ENCODE results near the gene HPCAL1.

Gene HPCAL1

GRCh38 chr2:10410001-10410822, 107.5 kb downstream of the HPCAL1 start:
- Histone ChIP-seq H3K27ac (ENCODE audit: low read depth, low read length) (no peak overlapping the region), H3K9ac (ENCODE audit: low read length) (no peak overlapping the region), H3K4ac (ENCODE audit: low read depth, low read length) (no peak overlapping the region), H2BK12ac (ENCODE audit: low read length) (no peak overlapping the region), H2BK120ac (ENCODE audit: insufficient read depth, low read length, poor library complexity) (no peak overlapping the region), H3K79me1 (ENCODE audit: low read length) (no peaks in the 10 kb centered on the region), H3K79me2 (ENCODE audit: control insufficient read depth, insufficient read depth, low read length, poor library complexity) (no peaks in the 10 kb centered on the region), H3K9me3 (ENCODE audit: insufficient read depth, low read depth, low read length) (no peaks in the 10 kb centered on the region), H3K18ac (ENCODE audit: low read length) (no peak overlapping the region), H3K4me3 (ENCODE audit: low read depth, low read length) (no peak overlapping the region), H4K91ac (ENCODE audit: low read depth, low read length) (no peak overlapping the region), H3K23ac (ENCODE audit: low read length) (no peak overlapping the region), H4K12ac (ENCODE audit: low read depth, low read length) (no peak overlapping the region), H4K8ac (ENCODE audit: low read depth, low read length) (no peak overlapping the region), H2AK5ac (ENCODE audit: low read length) (no peak overlapping the region), H3K27me3 (ENCODE audit: insufficient read depth, low read length) (no peaks in the 10 kb centered on the region), H3K14ac (ENCODE audit: low read length) (no peak overlapping the region), H3K4me1 (ENCODE audit: control insufficient read depth in 1 of 2, insufficient read depth in 2 of 2, low read length in 2 of 2) (peaks cover 4 to 12% of the 10 kb centered on the region in 2 experiments), H2BK5ac (ENCODE audit: low read depth, low read length, poor library complexity) (no peak overlapping the region), H3K36me3 (ENCODE audit: control insufficient read depth in 1 of 2, insufficient read depth in 2 of 2, low read length in 2 of 2) (peaks cover 2% of the 10 kb centered on the region in 2 experiments), H2AFZ (ENCODE audit: insufficient read depth, low read length, poor library complexity) (no peak overlapping the region), H3K4me2 (ENCODE audit: low read length) (no peak overlapping the region)
- no CpG with 5 or more reads among the region's 14 CpGs for WGBS (ENCODE audit: extremely low coverage, insufficient coverage, insufficient read length)
- DNase-seq, result peak in 1 of 2 donors; percentile 38

- H4K91ac ChIP-seq (ENCODE audit: low read depth, low read length), result no peak overlapping the region
- H3K4me1 ChIP-seq (ENCODE audit: control insufficient read depth in 1 of 2, insufficient read depth in 2 of 2, low read length in 2 of 2), result peaks cover 4 to 11% of the 10 kb centered on the region in 2 experiments
- no peak overlapping the region for H4K8ac ChIP-seq (ENCODE audit: low read depth, low read length)
- H3K4me3 ChIP-seq (ENCODE audit: low read depth, low read length), result no peak overlapping the region
- H3K9me3 ChIP-seq (ENCODE audit: insufficient read depth, low read depth, low read length), result no peaks in the 10 kb centered on the region
- DNase-seq, result no peak
- H2AFZ ChIP-seq (ENCODE audit: insufficient read depth, low read length, poor library complexity), result no peak overlapping the region
- H3K79me1 ChIP-seq (ENCODE audit: low read length), result no peaks in the 10 kb centered on the region
- H3K36me3 ChIP-seq (ENCODE audit: control insufficient read depth in 1 of 2, insufficient read depth in 2 of 2, low read length in 2 of 2), result peaks cover 2% of the 10 kb centered on the region in 2 experiments
- no peak overlapping the region for H3K23ac ChIP-seq (ENCODE audit: low read length)
- no peaks in the 10 kb centered on the region for H3K27me3 ChIP-seq (ENCODE audit: insufficient read depth, low read length)
- H3K4me2 ChIP-seq (ENCODE audit: low read length), result no peak overlapping the region
- H3K79me2 ChIP-seq (ENCODE audit: control insufficient read depth, insufficient read depth, low read length, poor library complexity), result no peaks in the 10 kb centered on the region
- H2BK120ac ChIP-seq (ENCODE audit: insufficient read depth, low read length, poor library complexity), result no peak overlapping the region
- no peak overlapping the region for H2AK5ac ChIP-seq (ENCODE audit: low read length)
- WGBS (ENCODE audit: extremely low coverage, insufficient coverage, insufficient read length), result no CpG with 5 or more reads among the region's 13 CpGs
- no peak overlapping the region for H4K12ac ChIP-seq (ENCODE audit: low read depth, low read length)
- no peak overlapping the region for H3K4ac ChIP-seq (ENCODE audit: low read depth, low read length)
- no peak overlapping the region for H2BK12ac ChIP-seq (ENCODE audit: low read length)
- no peak overlapping the region for H3K14ac ChIP-seq (ENCODE audit: low read length)
- no peak overlapping the region for H3K18ac ChIP-seq (ENCODE audit: low read length)
- no peak overlapping the region for H2BK5ac ChIP-seq (ENCODE audit: low read depth, low read length, poor library complexity)
- H3K9ac ChIP-seq (ENCODE audit: low read length), result no peak overlapping the region
- no peak overlapping the region for H3K27ac ChIP-seq (ENCODE audit: low read depth, low read length)
These were observed 108.2 kb downstream of the HPCAL1 start for GRCh38 chr2:10410823-10411437.

GRCh38 chr2:10411557-10411956, 108.9 kb downstream of the HPCAL1 start:
- H4K12ac ChIP-seq (ENCODE audit: low read depth, low read length), result no peak overlapping the region
- WGBS (ENCODE audit: extremely low coverage, insufficient coverage, insufficient read length), result no CpG with 5 or more reads among the region's 8 CpGs
- no peak overlapping the region for H2AFZ ChIP-seq (ENCODE audit: insufficient read depth, low read length, poor library complexity)
- H3K9ac ChIP-seq (ENCODE audit: low read length), result no peak overlapping the region
- no peak overlapping the region for H4K91ac ChIP-seq (ENCODE audit: low read depth, low read length)
- H3K27ac ChIP-seq (ENCODE audit: low read depth, low read length), result no peak overlapping the region
- no peak for DNase-seq
- peaks cover 4 to 11% of the 10 kb centered on the region in 2 experiments for H3K4me1 ChIP-seq (ENCODE audit: control insufficient read depth in 1 of 2, insufficient read depth in 2 of 2, low read length in 2 of 2)
- H3K36me3 ChIP-seq (ENCODE audit: control insufficient read depth in 1 of 2, insufficient read depth in 2 of 2, low read length in 2 of 2), result peaks cover 2% of the 10 kb centered on the region in 2 experiments
- no peaks in the 10 kb centered on the region for H3K27me3 ChIP-seq (ENCODE audit: insufficient read depth, low read length)
- no peak overlapping the region for H3K18ac ChIP-seq (ENCODE audit: low read length)
- H3K79me2 ChIP-seq (ENCODE audit: control insufficient read depth, insufficient read depth, low read length, poor library complexity), result no peaks in the 10 kb centered on the region
- H3K9me3 ChIP-seq (ENCODE audit: insufficient read depth, low read depth, low read length), result no peaks in the 10 kb centered on the region
- H2BK120ac ChIP-seq (ENCODE audit: insufficient read depth, low read length, poor library complexity), result no peak overlapping the region
- no peak overlapping the region for H3K4ac ChIP-seq (ENCODE audit: low read depth, low read length)
- H3K79me1 ChIP-seq (ENCODE audit: low read length), result no peaks in the 10 kb centered on the region
- H2BK5ac ChIP-seq (ENCODE audit: low read depth, low read length, poor library complexity), result no peak overlapping the region
- peak overlapping the region; percentile 33 for H4K8ac ChIP-seq (ENCODE audit: low read depth, low read length)
- H2BK12ac ChIP-seq (ENCODE audit: low read length), result no peak overlapping the region
- H3K4me3 ChIP-seq (ENCODE audit: low read depth, low read length), result no peak overlapping the region
- H3K4me2 ChIP-seq (ENCODE audit: low read length), result no peak overlapping the region
- no peak overlapping the region for H3K14ac ChIP-seq (ENCODE audit: low read length)
- no peak overlapping the region for H3K23ac ChIP-seq (ENCODE audit: low read length)
- no peak overlapping the region for H2AK5ac ChIP-seq (ENCODE audit: low read length)

GRCh38 chr2:10412380-10412779, 109.7 kb downstream of the HPCAL1 start:
- H3K4ac ChIP-seq (ENCODE audit: low read depth, low read length), result no peak overlapping the region
- H3K18ac ChIP-seq (ENCODE audit: low read length), result no peak overlapping the region
- no peak overlapping the region for H2AK5ac ChIP-seq (ENCODE audit: low read length)
- peak overlapping the region; percentile 33 for H4K8ac ChIP-seq (ENCODE audit: low read depth, low read length)
- H4K91ac ChIP-seq (ENCODE audit: low read depth, low read length), result no peak overlapping the region
- H3K36me3 ChIP-seq (ENCODE audit: control insufficient read depth in 1 of 2, insufficient read depth in 2 of 2, low read length in 2 of 2), result peaks cover 2% of the 10 kb centered on the region in 2 experiments
- no peak overlapping the region for H2BK120ac ChIP-seq (ENCODE audit: insufficient read depth, low read length, poor library complexity)
- H3K4me2 ChIP-seq (ENCODE audit: low read length), result no peak overlapping the region
- peak in 1 of 2 donors; percentile 48 for DNase-seq
- no peak overlapping the region for H3K9ac ChIP-seq (ENCODE audit: low read length)
- H3K27me3 ChIP-seq (ENCODE audit: insufficient read depth, low read length), result no peaks in the 10 kb centered on the region
- H3K79me1 ChIP-seq (ENCODE audit: low read length), result no peaks in the 10 kb centered on the region
- H3K27ac ChIP-seq (ENCODE audit: low read depth, low read length), result no peak overlapping the region
- no CpG with 5 or more reads among the region's 3 CpGs for WGBS (ENCODE audit: extremely low coverage, insufficient coverage, insufficient read length)
- H4K12ac ChIP-seq (ENCODE audit: low read depth, low read length), result no peak overlapping the region
- no peak overlapping the region for H2BK12ac ChIP-seq (ENCODE audit: low read length)
- H3K14ac ChIP-seq (ENCODE audit: low read length), result no peak overlapping the region
- no peaks in the 10 kb centered on the region for H3K79me2 ChIP-seq (ENCODE audit: control insufficient read depth, insufficient read depth, low read length, poor library complexity)
- no peak overlapping the region for H3K4me3 ChIP-seq (ENCODE audit: low read depth, low read length)
- H3K4me1 ChIP-seq (ENCODE audit: control insufficient read depth in 1 of 2, insufficient read depth in 2 of 2, low read length in 2 of 2), result peaks cover 4 to 11% of the 10 kb centered on the region in 2 experiments
- H2BK5ac ChIP-seq (ENCODE audit: low read depth, low read length, poor library complexity), result no peak overlapping the region
- H3K23ac ChIP-seq (ENCODE audit: low read length), result no peak overlapping the region
- H3K9me3 ChIP-seq (ENCODE audit: insufficient read depth, low read depth, low read length), result no peaks in the 10 kb centered on the region
- H2AFZ ChIP-seq (ENCODE audit: insufficient read depth, low read length, poor library complexity), result no peak overlapping the region
